K562 (cell line): ENCODE data around the gene RNF217. TPM values are rescaled to one million over a fixed set of nuclear protein-coding genes. Genes with fewer than 3 reads are reported as not detected.

ENCODE experiments used
- ATAC-seq: fragments of 200-7000 bp; cut with Tn5 transposase; 3 replicates; pipeline ENCODE4 v1.9.1; 2020; ENCODE audit warnings: moderate library complexity
- BruUV-seq: library from RNA; stranded (reverse); fragments of 400-500 nt; replicated peaks from 2 replicates; lab custom pipeline; 2021; lab: Mats Ljungman, UMichigan
- CTCF ChIA-PET: fragments of 300-600 bp; formaldehyde crosslinking; extraction: SDS; loops from one replicate; lab custom pipeline; 2021; ENCODE audit warnings: low intra/inter-chr PET ratio; lab: Yijun Ruan, JAX
- POLR2A ChIA-PET: fragments of 300-600, 350-650 bp; sonication (Branson Sonifier 250); formaldehyde crosslinking; extraction: SDS; loops from one replicate; lab custom pipeline; 2021; ENCODE audit warnings: antibody characterized with exemption, inconsistent platforms; lab: Yijun Ruan, JAX
- DNase-seq, 4 experiments: peaks; one replicate each; pipeline versions ENCODE4 v3.0.0 to v3.0.0-alpha.2; 2011 to 2018; ENCODE audit warnings: low spot score in 3 of 4, mixed read lengths in 3 of 4; ENCODE audit errors: extremely low read depth in 1 of 4
- FAIRE-seq: peaks from 2 replicates; lab custom pipeline; 2011; peaks lifted over from hg19 to GRCh38; lab: Jason Lieb, UNC
- H2AFZ ChIP-seq: 2 replicates; pipeline ENCODE4 v1.6.0; 2011; ENCODE audit warnings: low read depth, low read length, control low read depth, inconsistent platforms
- H3K27ac ChIP-seq: fragments of 200-600 bp; 3 replicates; pipeline ENCODE4 v1.8.0; 2011; ENCODE audit warnings: low read depth, mild to moderate bottlenecking, control low read depth, inconsistent platforms, low read length, moderate library complexity, mixed read lengths; ENCODE audit errors: extremely low read depth
- H3K27me3 ChIP-seq, 2 experiments: fragments of 300-600 bp in 1 of 2; 2 replicates in 1 of 2; 3 replicates in 1 of 2; pipeline versions ENCODE4 v1.6.0 to v1.8.0; 2011; ENCODE audit warnings: inconsistent platforms in 2 of 2, low read length in 2 of 2, mild to moderate bottlenecking in 1 of 2, mixed read lengths in 1 of 2, moderate library complexity in 1 of 2; ENCODE audit not compliant: control insufficient read depth in 2 of 2, insufficient read depth in 2 of 2
- H3K36me3 ChIP-seq: fragments of 300-600 bp; 3 replicates; pipeline ENCODE4 v1.8.0; 2011; ENCODE audit warnings: mild to moderate bottlenecking, low read length, inconsistent platforms; ENCODE audit not compliant: control insufficient read depth, insufficient read depth
- H3K4me1 ChIP-seq, 2 experiments: fragments of 200-600 bp in 1 of 2; replicated peaks in 1 of 2; 2 replicates in 1 of 2; 3 replicates in 1 of 2; pipeline versions ENCODE4 v1.5.1 to v1.8.0; 2011; ENCODE audit warnings: inconsistent platforms in 2 of 2, low read length in 2 of 2, mild to moderate bottlenecking in 1 of 2, mixed read lengths in 1 of 2, moderate library complexity in 1 of 2; ENCODE audit not compliant: control insufficient read depth in 2 of 2, insufficient read depth in 2 of 2
- H3K4me2 ChIP-seq: 2 replicates; pipeline ENCODE4 v1.6.1; 2011; ENCODE audit warnings: low read length, control low read depth, inconsistent platforms, mixed read lengths; ENCODE audit not compliant: insufficient read depth
- H3K4me3 ChIP-seq: fragments of 200-600 bp; sonication (generic), shearing (Covaris generic); 2 replicates; pipeline ENCODE4 v1.5.1; 2016; ENCODE audit warnings: control low read depth, inconsistent platforms
- H3K79me2 ChIP-seq: fragments of 200-600 bp; 3 replicates; pipeline ENCODE4 v1.8.0; 2011; ENCODE audit warnings: low read length, inconsistent platforms; ENCODE audit not compliant: control insufficient read depth, insufficient read depth
- H3K9ac ChIP-seq, 2 experiments: 2 replicates each; pipeline versions ENCODE4 v1.6.0 to v1.6.1; 2011; ENCODE audit warnings: low read depth in 2 of 2, low read length in 2 of 2, control low read depth in 1 of 2, inconsistent platforms in 1 of 2, mild to moderate bottlenecking in 1 of 2, mixed read lengths in 1 of 2; ENCODE audit not compliant: insufficient read depth in 1 of 2
- H3K9me1 ChIP-seq: one replicate; pipeline ENCODE4 v1.6.0; 2011; ENCODE audit warnings: inconsistent platforms, mild to moderate bottlenecking, low read length, moderate library complexity; ENCODE audit not compliant: control insufficient read depth, insufficient read depth
- H3K9me3 ChIP-seq: replicated peaks from 2 replicates; pipeline ENCODE4 v1.5.1; 2011; ENCODE audit warnings: low read depth, low read length, inconsistent platforms; ENCODE audit not compliant: control insufficient read depth, insufficient read depth
- H4K20me1 ChIP-seq: replicated peaks from 2 replicates; pipeline ENCODE4 v1.6.1; 2011; ENCODE audit warnings: low read length, inconsistent platforms, mixed read lengths; ENCODE audit not compliant: control insufficient read depth, insufficient read depth
- ARID1B ChIP-seq: fragments of 450-650 bp; IDR thresholded peaks from 2 replicates; pipeline ENCODE4 v1.6.1; 2016; ENCODE audit warnings: antibody characterized with exemption, mild to moderate bottlenecking, inconsistent platforms
- CBFA2T2 ChIP-seq: fragments of 450-650 bp; conservative IDR thresholded peaks from 2 replicates; pipeline ENCODE4 v1.6.1; 2017; ENCODE audit warnings: mild to moderate bottlenecking
- CBFA2T3 ChIP-seq: fragments of 450-650 bp; IDR thresholded peaks from 2 replicates; pipeline ENCODE4 v1.6.1; 2017
- DPF2 ChIP-seq: fragments of 450-650 bp; IDR thresholded peaks from 2 replicates; pipeline ENCODE4 v1.6.1; 2016
- EP300 ChIP-seq: IDR thresholded peaks from 2 replicates; pipeline ENCODE4 v1.6.1; 2012; ENCODE audit warnings: low read length, improper control_type of control experiment
- FOXJ2 ChIP-seq: fragments of 200-800 bp; sonication (Bioruptor generic); IDR thresholded peaks from 2 replicates; pipeline ENCODE4 v1.6.1; 2016; ENCODE audit warnings: missing genetic modification characterization, missing compliant biosample characterization
- FOXJ3 ChIP-seq: sonication (generic); formaldehyde crosslinking; IDR thresholded peaks from 2 replicates; pipeline ENCODE4 v1.4.0; 2020; ENCODE audit warnings: mild to moderate bottlenecking, missing genetic modification reagents
- HDAC1 ChIP-seq, 2 experiments: fragments of 450-650 bp; IDR thresholded peaks; 2 replicates each; pipeline ENCODE4 v1.6.1; 2016 to 2017; ENCODE audit warnings: inconsistent platforms in 1 of 2, mild to moderate bottlenecking in 1 of 2, moderate library complexity in 1 of 2
- HDAC2 ChIP-seq: fragments of 450-650 bp; IDR thresholded peaks from 2 replicates; pipeline ENCODE4 v1.6.1; 2016; ENCODE audit warnings: mild to moderate bottlenecking
- HMG20A ChIP-seq: fragments of 450-650 bp; formaldehyde crosslinking; conservative IDR thresholded peaks from 2 replicates; pipeline ENCODE4 v1.4.0; 2020; ENCODE audit warnings: mild to moderate bottlenecking, mixed read lengths
- KDM1A ChIP-seq, 2 experiments: fragments of 450-650 bp; IDR thresholded peaks; 2 replicates each; pipeline ENCODE4 v1.6.1; 2016; ENCODE audit warnings: mild to moderate bottlenecking in 2 of 2
- MTA2 ChIP-seq: fragments of 450-650 bp; IDR thresholded peaks from 2 replicates; pipeline ENCODE4 v1.6.1; 2016; ENCODE audit warnings: low read depth
- NCOR1 ChIP-seq: fragments of 450-650 bp; IDR thresholded peaks from 2 replicates; pipeline ENCODE4 v1.6.1; 2016; ENCODE audit warnings: mild to moderate bottlenecking, moderate library complexity
- NUFIP1 ChIP-seq: fragments of 450-650 bp; IDR thresholded peaks from 2 replicates; pipeline ENCODE4 v1.6.1; 2018; ENCODE audit not compliant: partially characterized antibody
- RCOR1 ChIP-seq, 2 experiments: IDR thresholded peaks; 2 replicates each; pipeline ENCODE4 v1.6.1; 2012; ENCODE audit warnings: low read depth in 2 of 2, low read length in 2 of 2, borderline replicate concordance in 1 of 2, improper control_type of control experiment in 1 of 2
- SMARCC2 ChIP-seq: fragments of 450-650 bp; IDR thresholded peaks from 2 replicates; pipeline ENCODE4 v1.6.1; 2017; ENCODE audit warnings: antibody characterized with exemption, moderate library complexity, mild to moderate bottlenecking, low read depth
- SMARCE1 ChIP-seq: fragments of 450-650 bp; IDR thresholded peaks from 2 replicates; pipeline ENCODE4 v1.7.1; 2016; ENCODE audit warnings: mild to moderate bottlenecking
- TAL1 ChIP-seq: fragments of 450-650 bp; IDR thresholded peaks from 2 replicates; pipeline ENCODE4 v1.6.1; 2016; ENCODE audit warnings: mild to moderate bottlenecking
- TCF3 ChIP-seq: sonication (generic); formaldehyde crosslinking; IDR thresholded peaks from 2 replicates; pipeline ENCODE4 v1.4.0; 2020; ENCODE audit warnings: mild to moderate bottlenecking, missing genetic modification reagents
- TEAD4 ChIP-seq, 2 experiments: sonication (generic) in 1 of 2; formaldehyde crosslinking in 1 of 2; IDR thresholded peaks; 2 replicates each; pipeline versions ENCODE4 v1.6.1 to v1.8.0; 2012 to 2022; ENCODE audit warnings: borderline replicate concordance in 1 of 2, inconsistent platforms in 1 of 2, low read length in 1 of 2, mild to moderate bottlenecking in 1 of 2, missing genetic modification reagents in 1 of 2
- TSC22D4 ChIP-seq: fragments of 450-650 bp; IDR thresholded peaks from 2 replicates; pipeline ENCODE4 v1.6.1; 2016; ENCODE audit warnings: missing genetic modification characterization, missing biosample characterization, control low read depth
- ZNF24 ChIP-seq: fragments of 450-650 bp; IDR thresholded peaks from 2 replicates; pipeline ENCODE4 v1.6.1; 2016
- ZNF699 ChIP-seq: fragments of 250-450 bp; sonication (Bioruptor Pico); IDR thresholded peaks from 2 replicates; pipeline ENCODE4 v1.8.0; 2021; ENCODE audit warnings: mild to moderate bottlenecking, moderate library complexity; ENCODE audit not compliant: insufficient replicate concordance
- whole genome bisulfite sequencing: fragments of 100-300 bp; shearing (Covaris generic); methylation state at CpG from one replicate; pipeline ENCODE4 v1.1.6; 2016; ENCODE audit warnings: low coverage, mixed read lengths; ENCODE audit not compliant: insufficient coverage; ENCODE audit errors: missing lambda C conversion rate; 5-methylcytosine and 5-hydroxymethylcytosine counted together
- in situ Hi-C: fragments of 300-500 bp; cut with MboI; formaldehyde crosslinking; loops from 4 replicates; pipeline ENCODE4 v1.15.0; 2018; ENCODE audit warnings: inconsistent platforms, mixed read lengths
- intact Hi-C: fragments of 100-400 bp; cut with micrococcal nuclease; formaldehyde crosslinking; loops from 2 replicates; pipeline ENCODE4 v1.14.2; 2022
- polyA plus RNA-seq, 8 experiments: library from polyadenylated mRNA; depleted of rRNA in 4 of 8; stranded (reverse) in 5 of 8; unstranded in 3 of 8; fragments of >200 nt; fragmentation: Nextera tagmentation in 2 of 8; fragmentation: Illumina TruSeq in 1 of 8; extraction: Ambion mirVana in 2 of 8; extraction: Trizol in 1 of 8; gene quantifications; 2 replicates each; pipeline versions ENCODE4 v1.2.1 to v1.2.3, GENCODE V29; 2011 to 2014; ENCODE audit warnings: inconsistent platforms in 1 of 8, missing spikeins in 1 of 8
- total RNA-seq, 7 experiments: library from RNA; depleted of rRNA in 6 of 7; stranded (reverse); fragments of >200 nt in 6 of 7; fragmentation: Illumina TruSeq in 2 of 7; extraction: Trizol in 2 of 7; gene quantifications; 2 replicates each; pipeline versions ENCODE4 v1.2.1 to v1.2.3, GENCODE V29; 2011 to 2021; ENCODE audit warnings: low replicate concordance in 1 of 7
- TF ChIP-seq, protein P1 (sequence below): sonication (generic); formaldehyde crosslinking; IDR thresholded peaks from 2 replicates; pipeline ENCODE4 v1.8.1; 2022; ENCODE audit warnings: missing genetic modification reagents
- TF ChIP-seq, protein P2 (sequence below): fragments of 450-650 bp; IDR thresholded peaks from 2 replicates; pipeline ENCODE4 v1.6.1; 2017; ENCODE audit warnings: mild to moderate bottlenecking, moderate library complexity

RNF217 gene
- total and polyA plus RNA-seq, 9 of the 15 experiments (the other 6 are each of a cell fraction or from before 2014, with no cell fraction given) = 2.9 to 25.6 (median 12.0) TPM

DNA sequence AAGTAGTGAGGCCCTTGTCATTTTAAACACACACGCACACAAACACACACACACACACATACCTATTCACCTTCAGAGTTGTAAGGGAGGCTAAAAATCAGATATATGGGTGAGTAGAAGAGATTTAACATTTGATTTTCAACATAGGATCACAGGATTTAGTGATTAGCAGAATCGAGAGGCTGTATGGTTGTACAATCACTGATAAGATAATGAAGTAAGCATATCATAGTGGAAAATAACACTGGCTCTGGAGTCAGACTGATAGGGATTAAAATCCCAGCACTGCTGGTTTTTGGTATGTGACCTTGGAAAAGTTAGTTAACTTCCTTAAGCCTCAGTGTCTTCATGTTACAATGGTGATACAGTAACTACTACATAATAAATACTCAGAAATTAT is 40.8 kb downstream of the RNF217 start:
- H3K9me1 ChIP-seq = no peaks in the 10 kb centered on the region
- ATAC-seq (no peak), FAIRE-seq (no peak), DNase-seq (no peak)
- intact Hi-C loops = no loop called here
- H3K4me3 ChIP-seq = no peak overlapping the region
- POLR2A ChIA-PET = interaction anchor here (0.5 to 2.1 kb wide), 3 partner anchors 12 to 35 kb away, joined by 3 to 7 read pairs (median 5); no protein-coding TSS in a partner anchor
- BruUV-seq = no TSS peak
- peaks cover 59% of the 10 kb centered on the region for H3K79me2 ChIP-seq
- H3K4me2 ChIP-seq = no peak overlapping the region
- H3K9me3 ChIP-seq = peaks cover 5% of the 10 kb centered on the region
- peaks cover 5% of the 10 kb centered on the region; the same call in 1 of the 2 replicates for H4K20me1 ChIP-seq
- H3K9ac ChIP-seq = no peak overlapping the region
- no peaks in the 10 kb centered on the region for H3K27me3 ChIP-seq
- H3K27ac ChIP-seq = no peak overlapping the region
- in situ Hi-C loops = no loop called here
- WGBS = 41% methylated on average over 2 of the region's 2 CpGs
- CTCF ChIA-PET = no interaction called here
- no peak overlapping the region for H2AFZ ChIP-seq
- H3K36me3 ChIP-seq = peaks cover 7% of the 10 kb centered on the region
- peaks cover 7 to 35% of the 10 kb centered on the region in 2 experiments for H3K4me1 ChIP-seq
- TF ChIP-seq, protein P1, sequence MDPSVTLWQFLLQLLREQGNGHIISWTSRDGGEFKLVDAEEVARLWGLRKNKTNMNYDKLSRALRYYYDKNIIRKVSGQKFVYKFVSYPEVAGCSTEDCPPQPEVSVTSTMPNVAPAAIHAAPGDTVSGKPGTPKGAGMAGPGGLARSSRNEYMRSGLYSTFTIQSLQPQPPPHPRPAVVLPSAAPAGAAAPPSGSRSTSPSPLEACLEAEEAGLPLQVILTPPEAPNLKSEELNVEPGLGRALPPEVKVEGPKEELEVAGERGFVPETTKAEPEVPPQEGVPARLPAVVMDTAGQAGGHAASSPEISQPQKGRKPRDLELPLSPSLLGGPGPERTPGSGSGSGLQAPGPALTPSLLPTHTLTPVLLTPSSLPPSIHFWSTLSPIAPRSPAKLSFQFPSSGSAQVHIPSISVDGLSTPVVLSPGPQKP (CRISPR knock-in tag) = no peak
- TF ChIP-seq ZNF24 (no peak), HDAC2 (peak; percentile 72; the same call in 1 of the 2 replicates), HMG20A (CRISPR knock-in tag) (peak; percentile 71; the same call in 1 of the 2 replicates), RCOR1 (IDR thresholded peaks at IDR 0.05; ENCODE audit: borderline replicate concordance in 1 of 2, low read depth in 2 of 2, low read length in 2 of 2) (peak in 1 of 2 experiments; percentile 96; a peak in 3 of 4 replicates), NCOR1 (peak; percentile 38; the same call in 1 of the 2 replicates), DPF2 (0 out of 2 replicates have a peak, but pooled peaks have one; percentile 16), ARID1B (peak; percentile 67), SMARCE1 (peak; percentile 27; the same call in 1 of the 2 replicates), TEAD4 (IDR thresholded peaks at IDR 0.05; ENCODE audit: low read length) (peak; percentile 64; the same call in 1 of the 2 replicates), TEAD4 (CRISPR knock-in tag; IDR thresholded peaks at IDR 0.05; ENCODE audit: borderline replicate concordance) (no peak), KDM1A (IDR thresholded peaks at IDR 0.05) (peak; percentile 93), CBFA2T3 (peak; percentile 84), MTA2 (peak; percentile 27; the same call in 1 of the 2 replicates), TCF3 (CRISPR knock-in tag) (peak; percentile 44), ZNF699 (CRISPR knock-in tag) (no peak), CBFA2T2 (peak; percentile 72), TAL1 (peak; percentile 58), FOXJ2 (no peak), NUFIP1 (no peak), SMARCC2 (0 out of 2 replicates have a peak, but pooled peaks have one; percentile 48), FOXJ3 (CRISPR knock-in tag) (no peak), TSC22D4 (tag) (no peak), HDAC1 (IDR thresholded peaks at IDR 0.05) (peak in 1 of 2 experiments; percentile 66; a peak in 2 of 4 replicates), EP300 (peak; percentile 56; the same call in 1 of the 2 replicates)
- TF ChIP-seq, protein P2, sequence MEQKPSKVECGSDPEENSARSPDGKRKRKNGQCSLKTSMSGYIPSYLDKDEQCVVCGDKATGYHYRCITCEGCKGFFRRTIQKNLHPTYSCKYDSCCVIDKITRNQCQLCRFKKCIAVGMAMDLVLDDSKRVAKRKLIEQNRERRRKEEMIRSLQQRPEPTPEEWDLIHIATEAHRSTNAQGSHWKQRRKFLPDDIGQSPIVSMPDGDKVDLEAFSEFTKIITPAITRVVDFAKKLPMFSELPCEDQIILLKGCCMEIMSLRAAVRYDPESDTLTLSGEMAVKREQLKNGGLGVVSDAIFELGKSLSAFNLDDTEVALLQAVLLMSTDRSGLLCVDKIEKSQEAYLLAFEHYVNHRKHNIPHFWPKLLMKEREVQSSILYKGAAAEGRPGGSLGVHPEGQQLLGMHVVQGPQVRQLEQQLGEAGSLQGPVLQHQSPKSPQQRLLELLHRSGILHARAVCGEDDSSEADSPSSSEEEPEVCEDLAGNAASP = no peak
